PC-3 (cell line): ENCODE results near the gene SCGN. TPM values are rescaled to one million over a fixed set of nuclear protein-coding genes. Genes with fewer than 3 reads are reported as not detected.

ENCODE experiments used
- ATAC-seq: fragments of 200-7000 bp; cut with Tn5 transposase; 2 replicates; pipeline ENCODE4 v1.9.1; 2020; ENCODE audit warnings: mild to moderate bottlenecking, moderate library complexity
- BruUV-seq: library from RNA; stranded (reverse); fragments of 400-500 nt; replicated peaks from 2 replicates; lab custom pipeline; 2021; lab: Mats Ljungman, UMichigan
- CTCF ChIA-PET: fragments of 300-600 bp; sonication (Branson Sonifier 250); formaldehyde crosslinking; loops from one replicate; lab custom pipeline; 2022; ENCODE audit warnings: antibody characterized with exemption; lab: Charles Lee
- POLR2A ChIA-PET: fragments of 300-600 bp; sonication (Branson Sonifier 250); formaldehyde crosslinking; loops from one replicate; lab custom pipeline; 2022; ENCODE audit warnings: antibody characterized with exemption; ENCODE audit not compliant: unreplicated experiment; lab: Charles Lee
- DNase-seq: peaks from one replicate; pipeline ENCODE4 v3.0.0-alpha.2; 2015
- H2AFZ ChIP-seq: fragments of 300-600 bp; sonication (generic); 2 replicates; pipeline ENCODE4 v1.6.0; 2016; ENCODE audit warnings: antibody characterized with exemption, low read length
- H3F3A ChIP-seq: fragments of 300-600 bp; sonication (generic); one replicate; pipeline ENCODE4 v1.6.0; 2017; ENCODE audit warnings: antibody characterized with exemption, low read length, control low read depth, mild to moderate bottlenecking; ENCODE audit not compliant: unreplicated experiment
- H3K27ac ChIP-seq: fragments of 300-600 bp; sonication (generic); 2 replicates; pipeline ENCODE4 v1.5.1; 2016; ENCODE audit warnings: mild to moderate bottlenecking, low read length
- H3K27me3 ChIP-seq: fragments of 300-600 bp; sonication (generic); 2 replicates; pipeline ENCODE4 v1.6.1; 2016; ENCODE audit warnings: low read length, mixed read lengths
- H3K36me3 ChIP-seq: fragments of 300-600 bp; sonication (generic); 2 replicates; pipeline ENCODE4 v1.6.1; 2016; ENCODE audit warnings: low read depth, mixed run types, low read length, mixed read lengths
- H3K4me1 ChIP-seq: fragments of 300-600 bp; sonication (generic); 2 replicates; pipeline ENCODE4 v1.5.1; 2016; ENCODE audit warnings: low read length; ENCODE audit not compliant: insufficient read depth
- H3K4me2 ChIP-seq: fragments of 300-600 bp; sonication (generic); 2 replicates; pipeline ENCODE4 v1.6.0; 2016; ENCODE audit warnings: low read length
- H3K4me3 ChIP-seq: fragments of 300-600 bp; sonication (generic); 2 replicates; pipeline ENCODE4 v1.5.1; 2016; ENCODE audit warnings: mild to moderate bottlenecking, low read length, mixed read lengths
- H3K79me2 ChIP-seq: fragments of 300-600 bp; sonication (generic); 2 replicates; pipeline ENCODE4 v1.6.1; 2017; ENCODE audit warnings: low read length, mixed read lengths
- H3K9ac ChIP-seq: fragments of 300-600 bp; sonication (generic); 2 replicates; pipeline ENCODE4 v1.6.0; 2016; ENCODE audit warnings: mild to moderate bottlenecking, low read length
- H3K9me2 ChIP-seq: fragments of 300-600 bp; sonication (generic); replicated peaks from 2 replicates; pipeline ENCODE4 v1.6.1; 2016; ENCODE audit warnings: mixed run types, low read length, mixed read lengths
- H3K9me3 ChIP-seq: fragments of 300-600 bp; sonication (generic); 2 replicates; pipeline ENCODE4 v1.6.1; 2016; ENCODE audit warnings: low read length, mixed read lengths
- H4K20me1 ChIP-seq: fragments of 300-600 bp; sonication (generic); 2 replicates; pipeline ENCODE4 v1.6.1; 2016; ENCODE audit warnings: low read length, mixed read lengths
- EZH2 ChIP-seq: fragments of 300-600 bp; sonication (generic); IDR thresholded peaks from one replicate; pipeline ENCODE4 v1.6.1; 2017; ENCODE audit warnings: antibody characterized with exemption, mild to moderate bottlenecking, low read length; ENCODE audit not compliant: unreplicated experiment
- EZH2phosphoT487 ChIP-seq: fragments of 300-600 bp; sonication (generic); IDR thresholded peaks from 2 replicates; pipeline ENCODE4 v1.6.1; 2018; ENCODE audit warnings: mild to moderate bottlenecking, antibody characterized with exemption, low read length, borderline replicate concordance
- intact Hi-C: fragments of 100-400 bp; cut with micrococcal nuclease; formaldehyde crosslinking; loops from 2 replicates; pipeline ENCODE4 v1.9.0; 2023
- total RNA-seq: library from RNA; depleted of rRNA; stranded (reverse); fragments of >200 nt; gene quantifications from 2 replicates; pipeline ENCODE4 v1.2.3, GENCODE V29; 2014
- TF ChIP-seq, protein P1 (sequence below): fragments of 300-600 bp; sonication (generic); conservative IDR thresholded peaks from 2 replicates; pipeline ENCODE4 v1.5.1; 2017; ENCODE audit warnings: antibody characterized with exemption, low read depth, mild to moderate bottlenecking, low read length

SCGN gene
- total RNA-seq, 1 experiment from 2014 or later: not detected

DNA sequence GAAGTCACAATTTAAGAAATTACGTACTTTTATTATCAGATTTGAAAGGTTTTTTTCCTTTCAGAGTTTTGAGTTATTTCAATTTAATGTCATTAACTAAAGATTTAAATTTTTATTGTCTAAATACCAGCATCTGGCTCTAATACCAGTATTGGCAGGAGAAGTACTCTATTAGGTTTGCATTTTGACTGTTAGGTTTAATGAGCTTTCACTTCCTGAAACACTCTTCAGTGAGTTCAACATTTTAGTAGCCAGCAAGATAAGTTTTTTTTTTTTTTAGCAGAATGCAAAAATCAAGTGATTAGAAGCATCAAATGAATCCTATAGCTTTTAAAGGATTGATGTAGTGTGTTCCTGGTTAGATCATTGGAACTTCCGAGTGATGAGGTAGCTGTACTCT is 34.0 kb upstream of the SCGN start:
- Histone ChIP-seq H2AFZ (no peak overlapping the region), H3K4me3 (no peak overlapping the region), H4K20me1 (no peaks in the 10 kb centered on the region), H3K27me3 (no peaks in the 10 kb centered on the region), H3K9me3 (no peaks in the 10 kb centered on the region), H3F3A (no peaks in the 10 kb centered on the region), H3K27ac (no peak overlapping the region), H3K4me1 (no peaks in the 10 kb centered on the region), H3K79me2 (no peaks in the 10 kb centered on the region), H3K9ac (no peak overlapping the region), H3K4me2 (no peak overlapping the region), H3K9me2 (no peaks in the 10 kb centered on the region), H3K36me3 (no peaks in the 10 kb centered on the region)
- intact Hi-C loops: loop anchor here (10.0 kb wide), 1 partner anchor 327 kb away; no protein-coding TSS in a partner anchor
- no peak for ATAC-seq
- DNase-seq: no peak
- CTCF ChIA-PET: interaction anchor here (0.7 kb wide), 1 partner anchor 57 kb away, joined by 5 read pairs; no protein-coding TSS in a partner anchor
- no peak for TF ChIP-seq EZH2
- TF ChIP-seq, protein P1, sequence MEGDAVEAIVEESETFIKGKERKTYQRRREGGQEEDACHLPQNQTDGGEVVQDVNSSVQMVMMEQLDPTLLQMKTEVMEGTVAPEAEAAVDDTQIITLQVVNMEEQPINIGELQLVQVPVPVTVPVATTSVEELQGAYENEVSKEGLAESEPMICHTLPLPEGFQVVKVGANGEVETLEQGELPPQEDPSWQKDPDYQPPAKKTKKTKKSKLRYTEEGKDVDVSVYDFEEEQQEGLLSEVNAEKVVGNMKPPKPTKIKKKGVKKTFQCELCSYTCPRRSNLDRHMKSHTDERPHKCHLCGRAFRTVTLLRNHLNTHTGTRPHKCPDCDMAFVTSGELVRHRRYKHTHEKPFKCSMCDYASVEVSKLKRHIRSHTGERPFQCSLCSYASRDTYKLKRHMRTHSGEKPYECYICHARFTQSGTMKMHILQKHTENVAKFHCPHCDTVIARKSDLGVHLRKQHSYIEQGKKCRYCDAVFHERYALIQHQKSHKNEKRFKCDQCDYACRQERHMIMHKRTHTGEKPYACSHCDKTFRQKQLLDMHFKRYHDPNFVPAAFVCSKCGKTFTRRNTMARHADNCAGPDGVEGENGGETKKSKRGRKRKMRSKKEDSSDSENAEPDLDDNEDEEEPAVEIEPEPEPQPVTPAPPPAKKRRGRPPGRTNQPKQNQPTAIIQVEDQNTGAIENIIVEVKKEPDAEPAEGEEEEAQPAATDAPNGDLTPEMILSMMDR: no peak
- TF ChIP-seq EZH2phosphoT487: no peak
- no TSS peak for BruUV-seq
- POLR2A ChIA-PET: no interaction called here

DNA sequence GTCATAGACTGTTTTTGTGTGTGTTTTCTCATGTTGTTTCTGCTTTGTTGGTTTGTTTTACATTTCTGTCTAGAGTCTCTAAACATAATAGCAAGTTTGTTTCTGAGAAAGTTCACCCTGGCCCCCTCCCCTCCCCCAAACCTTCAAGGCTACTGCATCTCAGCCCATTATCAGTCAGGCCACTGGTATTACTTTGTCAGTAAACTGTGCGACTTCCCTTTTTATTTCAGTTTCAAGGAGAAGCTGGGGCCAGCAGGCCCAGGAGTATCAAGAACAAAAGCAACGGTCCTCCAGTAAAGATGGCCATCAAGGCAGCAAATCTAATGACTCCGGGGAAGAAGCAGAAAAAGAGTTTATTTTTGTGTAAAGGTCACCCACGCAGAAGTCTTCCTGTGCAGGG is 32.8 kb upstream of the SCGN start:
- Histone ChIP-seq H3K4me2 (no peak overlapping the region), H3K4me3 (no peak overlapping the region), H3K27me3 (no peaks in the 10 kb centered on the region), H3F3A (no peaks in the 10 kb centered on the region), H2AFZ (no peak overlapping the region), H3K9me3 (no peaks in the 10 kb centered on the region), H3K9me2 (no peaks in the 10 kb centered on the region), H3K36me3 (no peaks in the 10 kb centered on the region), H4K20me1 (no peaks in the 10 kb centered on the region), H3K79me2 (no peaks in the 10 kb centered on the region), H3K9ac (no peak overlapping the region), H3K27ac (no peak overlapping the region), H3K4me1 (no peaks in the 10 kb centered on the region)
- TF ChIP-seq EZH2phosphoT487: no peak
- TF ChIP-seq EZH2: no peak
- TF ChIP-seq, protein P1: no peak
- no peak for ATAC-seq
- no peak for DNase-seq
- CTCF ChIA-PET: no interaction called here
- POLR2A ChIA-PET: no interaction called here
- no TSS peak for BruUV-seq
- intact Hi-C loops: loop anchor here (10.0 kb wide), 1 partner anchor 326 kb away; no protein-coding TSS in a partner anchor

DNA sequence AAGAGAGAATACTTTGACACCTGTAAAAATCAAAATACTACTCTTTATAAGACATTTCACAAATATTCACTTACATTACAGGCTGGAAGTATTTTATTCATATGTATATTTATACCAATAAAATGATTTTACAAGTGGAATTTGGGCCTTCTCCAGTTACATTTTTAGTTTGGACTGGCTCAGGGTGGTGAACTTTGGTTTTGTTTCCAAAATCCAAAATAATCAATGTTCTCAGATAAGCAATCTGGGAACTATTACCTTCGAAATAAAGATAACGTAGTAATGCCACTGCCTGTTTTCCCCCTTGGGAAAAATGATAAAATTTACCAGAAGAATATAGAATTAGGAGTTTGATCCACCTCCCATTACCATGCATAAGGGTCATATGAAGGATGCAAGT is 31.6 kb upstream of the SCGN start:
- BruUV-seq: no TSS peak

More for the DNA sequence above, 31.6 kb upstream of the SCGN start:
- DNase-seq (no peak), ATAC-seq (no peak)
- no peaks in the 10 kb centered on the region for H3K9me2 ChIP-seq
- H3K9ac ChIP-seq: no peak overlapping the region
- H3K4me1 ChIP-seq: no peaks in the 10 kb centered on the region
- ChIA-PET CTCF (no interaction called here), POLR2A (no interaction called here)
- no peaks in the 10 kb centered on the region for H3K27me3 ChIP-seq
- no peaks in the 10 kb centered on the region for H3K9me3 ChIP-seq
- no peak overlapping the region for H3K27ac ChIP-seq
- intact Hi-C loops: no loop called here
- no peak overlapping the region for H2AFZ ChIP-seq
- no peaks in the 10 kb centered on the region for H3F3A ChIP-seq
- H3K4me2 ChIP-seq: no peak overlapping the region
- no peaks in the 10 kb centered on the region for H3K36me3 ChIP-seq
- TF ChIP-seq EZH2: no peak
- H3K4me3 ChIP-seq: no peak overlapping the region
- no peaks in the 10 kb centered on the region for H4K20me1 ChIP-seq
- no peaks in the 10 kb centered on the region for H3K79me2 ChIP-seq
